Breast epithelium (tissue), 4 donors: ENCODE data around the gene BMAL1. TPM values are rescaled to one million over a fixed set of nuclear protein-coding genes. Genes with fewer than 3 reads are reported as not detected.
A peak's percentile ranks its signal among the peaks of the same experiment; 100 is the strongest.

ENCODE experiments used
- DNase-seq, 2 donors: peaks; one replicate each; pipeline ENCODE4 v3.0.0-alpha.2; 2019; ENCODE audit warnings: low spot score in 2 of 2
- H3K27ac ChIP-seq, 2 donors: fragments of 200-600 bp; sonication (generic) in 1 of 2; one replicate each; pipeline ENCODE4 v1.5.1; 2016 to 2019; ENCODE audit warnings: mild to moderate bottlenecking in 1 of 2
- H3K27me3 ChIP-seq, 2 donors: fragments of 200-600 bp; sonication (generic) in 1 of 2; one replicate each; pipeline versions ENCODE4 v1.5.1 to v1.6.0; 2017 to 2019; ENCODE audit warnings: control low read depth in 1 of 2, mild to moderate bottlenecking in 1 of 2
- H3K36me3 ChIP-seq: fragments of 200-600 bp; one replicate; pipeline ENCODE4 v1.5.1; 2019
- H3K4me1 ChIP-seq, 2 donors: fragments of 200-600 bp; sonication (generic); one replicate each; pipeline ENCODE4 v1.5.1; 2016 to 2019; ENCODE audit warnings: control low read depth in 1 of 2
- H3K4me3 ChIP-seq, 3 donors: fragments of 200-600 bp; sonication (generic); 1 replicate in 2 of 3; 2 replicates in 1 of 3; pipeline ENCODE4 v1.5.1; 2016 to 2019; ENCODE audit warnings: mild to moderate bottlenecking in 3 of 3, moderate library complexity in 2 of 3
- H3K9me3 ChIP-seq, 2 donors: fragments of 200-600 bp; sonication (generic) in 1 of 2; one replicate each; pipeline ENCODE4 v1.5.1; 2016 to 2019; ENCODE audit warnings: control low read depth in 1 of 2
- CTCF ChIP-seq, 3 donors: fragments of 450-650 bp; IDR thresholded peaks; one replicate each; pipeline ENCODE4 v1.5.1; 2016 to 2017; ENCODE audit warnings: antibody characterized with exemption in 3 of 3, mild to moderate bottlenecking in 3 of 3, moderate library complexity in 3 of 3
- POLR2A ChIP-seq: fragments of 450-650 bp; IDR thresholded peaks from one replicate; pipeline ENCODE4 v1.6.1; 2016; ENCODE audit warnings: antibody characterized with exemption, mild to moderate bottlenecking, moderate library complexity
- POLR2AphosphoS5 ChIP-seq, 3 donors: sonication (generic); formaldehyde crosslinking; IDR thresholded peaks; one replicate each; pipeline ENCODE4 v1.6.1; 2017; ENCODE audit warnings: antibody characterized with exemption in 3 of 3
- intact Hi-C: fragments of 100-400 bp; cut with DNase I; formaldehyde crosslinking; loops from one replicate; pipeline ENCODE4 v1.15.1; 2023; ENCODE audit warnings: low total_unique reads
- total RNA-seq, 3 donors: library from RNA; depleted of rRNA; stranded (reverse); fragments of >200 nt; gene quantifications; one replicate each; pipeline ENCODE4 v1.1.0, GENCODE V29; 2016

Gene BMAL1
- total RNA-seq, 3 donors from 2014 or later, result 42.0 to 57.5 (median 48.8) TPM

GRCh38 chr11:13309156-13309555, 31.6 kb downstream of the BMAL1 start:
- TF ChIP-seq POLR2A, result no peak
- intact Hi-C loops, result no loop called here
- no peak overlapping the region for H3K27ac ChIP-seq
- H3K9me3 ChIP-seq, result no peaks in the 10 kb centered on the region
- H3K4me3 ChIP-seq, result no peak overlapping the region
- no peaks in the 10 kb centered on the region for H3K4me1 ChIP-seq
- no peak for DNase-seq
- no peaks in the 10 kb centered on the region for H3K36me3 ChIP-seq
- H3K27me3 ChIP-seq, result no peaks in the 10 kb centered on the region

- intact Hi-C loops, result no loop called here
- no peaks in the 10 kb centered on the region for H3K9me3 ChIP-seq
- H3K4me3 ChIP-seq, result no peak overlapping the region
- peaks cover 5 to 10% of the 10 kb centered on the region in 2 donors for H3K4me1 ChIP-seq
- no peak for TF ChIP-seq CTCF (IDR thresholded peaks at IDR 0.05)
- TF ChIP-seq POLR2A, result no peak
- TF ChIP-seq POLR2AphosphoS5 (IDR thresholded peaks at IDR 0.05), result no peak
- no peak overlapping the region for H3K27ac ChIP-seq
- no peak for DNase-seq
- H3K36me3 ChIP-seq, result no peaks in the 10 kb centered on the region
- no peaks in the 10 kb centered on the region for H3K27me3 ChIP-seq
These were observed 32.9 kb downstream of the BMAL1 start for GRCh38 chr11:13310443-13310842.

- intact Hi-C loops, result no loop called here
- TF ChIP-seq CTCF (IDR thresholded peaks at IDR 0.05) (no peak), POLR2A (no peak), POLR2AphosphoS5 (IDR thresholded peaks at IDR 0.05) (no peak)
- Histone ChIP-seq H3K27ac (no peak overlapping the region), H3K4me1 (peaks cover 9 to 21% of the 10 kb centered on the region in 2 donors), H3K4me3 (no peak overlapping the region), H3K36me3 (no peaks in the 10 kb centered on the region), H3K27me3 (no peaks in the 10 kb centered on the region), H3K9me3 (no peaks in the 10 kb centered on the region)
- no peak for DNase-seq
These were observed 34.0 kb downstream of the BMAL1 start for GRCh38 chr11:13311570-13311969.

- H3K4me1 ChIP-seq, result peaks cover 9 to 24% of the 10 kb centered on the region in 2 donors
- no peak for TF ChIP-seq POLR2AphosphoS5 (IDR thresholded peaks at IDR 0.05)
- TF ChIP-seq CTCF (IDR thresholded peaks at IDR 0.05), result no peak
- TF ChIP-seq POLR2A, result no peak
These were observed 35.6 kb downstream of the BMAL1 start for GRCh38 chr11:13313005-13313819.

GRCh38 chr11:13314676-13315394, 37.2 kb downstream of the BMAL1 start:
- no peak for TF ChIP-seq POLR2AphosphoS5 (IDR thresholded peaks at IDR 0.05)
- intact Hi-C loops, result no loop called here
- Histone ChIP-seq H3K27ac (peak overlapping the region in 1 of 2 donors; percentile 41), H3K36me3 (no peaks in the 10 kb centered on the region), H3K4me3 (no peak overlapping the region), H3K9me3 (no peaks in the 10 kb centered on the region), H3K4me1 (peaks cover 9 to 24% of the 10 kb centered on the region in 2 donors), H3K27me3 (no peaks in the 10 kb centered on the region)
- DNase-seq, result no peak

More at GRCh38 chr11:13313005-13313819, 35.6 kb downstream of the BMAL1 start:
- no peaks in the 10 kb centered on the region for H3K36me3 ChIP-seq
- intact Hi-C loops, result no loop called here
- peak overlapping the region in 1 of 2 donors; percentile 35 for H3K27ac ChIP-seq
- no peaks in the 10 kb centered on the region for H3K9me3 ChIP-seq
- H3K27me3 ChIP-seq, result no peaks in the 10 kb centered on the region
- DNase-seq, result no peak
- no peak overlapping the region for H3K4me3 ChIP-seq
